ENCODE results near the gene GPR78. TPM values are rescaled to one million over a fixed set of nuclear protein-coding genes. Genes with fewer than 3 reads are reported as not detected.

The GPR78 gene
- total RNA-seq, 1 donor from 2014 or later = 23.1 TPM

- Histone ChIP-seq H3K4me1 (peaks cover 5% of the 10 kb centered on the region), H3K27me3 (peaks cover 6% of the 10 kb centered on the region), H3K9me3 (no peaks in the 10 kb centered on the region), H3K27ac (no peak overlapping the region), H3K4me3 (no peak overlapping the region), H3K36me3 (no peaks in the 10 kb centered on the region)
- DNase-seq (ENCODE audit: extremely low spot score in 2 of 2) = no peak
- intact Hi-C loops (cut with DNase I) = no loop called here
- TF ChIP-seq CTCF (IDR thresholded peaks at IDR 0.05) = no peak
- no peak for TF ChIP-seq POLR2A (IDR thresholded peaks at IDR 0.05)
- no peak for TF ChIP-seq POLR2AphosphoS5 (IDR thresholded peaks at IDR 0.05; ENCODE audit: insufficient read depth in 1 of 2, low read depth in 1 of 2)
These were observed 1.1 kb downstream of the GPR78 start for GRCh38 chr4:8581094-8581861.

- TF ChIP-seq CTCF (IDR thresholded peaks at IDR 0.05) (no peak), POLR2AphosphoS5 (IDR thresholded peaks at IDR 0.05; ENCODE audit: insufficient read depth in 1 of 2, low read depth in 1 of 2) (no peak), POLR2A (IDR thresholded peaks at IDR 0.05) (no peak)
- no peak overlapping the region for H3K4me3 ChIP-seq
- intact Hi-C loops (cut with DNase I) = no loop called here
- H3K9me3 ChIP-seq = no peaks in the 10 kb centered on the region
- no peak overlapping the region for H3K27ac ChIP-seq
- H3K27me3 ChIP-seq = peaks cover 6% of the 10 kb centered on the region
- no peaks in the 10 kb centered on the region for H3K36me3 ChIP-seq
- DNase-seq (ENCODE audit: extremely low spot score in 2 of 2) = no peak
- H3K4me1 ChIP-seq = peaks cover 5% of the 10 kb centered on the region
These were observed 1.8 kb downstream of the GPR78 start for GRCh38 chr4:8582016-8582415.

DNA sequence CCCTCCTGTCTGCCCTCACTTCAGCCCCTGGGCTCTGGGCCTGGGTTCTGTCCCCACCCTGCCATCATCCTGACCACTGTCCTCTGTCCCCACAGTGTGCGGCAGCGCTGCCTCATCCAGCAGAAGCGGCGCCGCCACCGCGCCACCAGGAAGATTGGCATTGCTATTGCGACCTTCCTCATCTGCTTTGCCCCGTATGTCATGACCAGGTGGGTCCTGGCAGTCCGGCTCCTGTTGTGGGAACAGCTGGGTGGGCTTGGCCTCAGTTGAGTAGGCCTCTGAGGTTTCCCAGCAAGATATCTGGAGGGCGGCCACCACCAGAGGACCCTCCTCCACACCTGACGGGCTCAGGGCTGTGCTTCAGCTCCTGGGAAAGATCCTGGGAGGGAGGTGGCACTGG lies 2.2 kb downstream of the GPR78 start:
- H3K9me3 ChIP-seq = no peaks in the 10 kb centered on the region
- H3K27me3 ChIP-seq = peaks cover 6% of the 10 kb centered on the region
- DNase-seq (ENCODE audit: extremely low spot score in 2 of 2) = no peak
- H3K4me1 ChIP-seq = peaks cover 5% of the 10 kb centered on the region
- H3K4me3 ChIP-seq = no peak overlapping the region
- H3K36me3 ChIP-seq = no peaks in the 10 kb centered on the region
- no peak for TF ChIP-seq CTCF (IDR thresholded peaks at IDR 0.05)
- no peak for TF ChIP-seq POLR2AphosphoS5 (IDR thresholded peaks at IDR 0.05; ENCODE audit: insufficient read depth in 1 of 2, low read depth in 1 of 2)
- no peak for TF ChIP-seq POLR2A (IDR thresholded peaks at IDR 0.05)
- H3K27ac ChIP-seq = no peak overlapping the region
- intact Hi-C loops (cut with DNase I) = no loop called here

- intact Hi-C loops (cut with DNase I) = no loop called here
- no peak for DNase-seq (ENCODE audit: extremely low spot score in 2 of 2)
- H3K27me3 ChIP-seq = peaks cover 6% of the 10 kb centered on the region
These were observed 2.9 kb downstream of the GPR78 start for GRCh38 chr4:8582941-8583654.

More at GRCh38 chr4:8582941-8583654, 2.9 kb downstream of the GPR78 start:
- no peak overlapping the region for H3K27ac ChIP-seq
- H3K9me3 ChIP-seq = no peaks in the 10 kb centered on the region
- no peaks in the 10 kb centered on the region for H3K36me3 ChIP-seq
- TF ChIP-seq POLR2A (IDR thresholded peaks at IDR 0.05) (no peak), CTCF (IDR thresholded peaks at IDR 0.05) (no peak), POLR2AphosphoS5 (IDR thresholded peaks at IDR 0.05; ENCODE audit: insufficient read depth in 1 of 2, low read depth in 1 of 2) (no peak)
- H3K4me1 ChIP-seq = peaks cover 5% of the 10 kb centered on the region
- no peak overlapping the region for H3K4me3 ChIP-seq
